ENCODE data around the gene STK32B.

STK32B gene

GRCh38 chr4:5256421-5256820 is 205.1 kb downstream of the STK32B start:
- no peak for DNase-seq (ENCODE audit: extremely low spot score)
- ChIA-PET CTCF (interaction anchor here (1.0 kb wide), 1 partner anchor 9 kb away, joined by 3 read pairs; no protein-coding TSS in a partner anchor), POLR2A (no interaction called here)
- TF ChIP-seq, protein P1, sequence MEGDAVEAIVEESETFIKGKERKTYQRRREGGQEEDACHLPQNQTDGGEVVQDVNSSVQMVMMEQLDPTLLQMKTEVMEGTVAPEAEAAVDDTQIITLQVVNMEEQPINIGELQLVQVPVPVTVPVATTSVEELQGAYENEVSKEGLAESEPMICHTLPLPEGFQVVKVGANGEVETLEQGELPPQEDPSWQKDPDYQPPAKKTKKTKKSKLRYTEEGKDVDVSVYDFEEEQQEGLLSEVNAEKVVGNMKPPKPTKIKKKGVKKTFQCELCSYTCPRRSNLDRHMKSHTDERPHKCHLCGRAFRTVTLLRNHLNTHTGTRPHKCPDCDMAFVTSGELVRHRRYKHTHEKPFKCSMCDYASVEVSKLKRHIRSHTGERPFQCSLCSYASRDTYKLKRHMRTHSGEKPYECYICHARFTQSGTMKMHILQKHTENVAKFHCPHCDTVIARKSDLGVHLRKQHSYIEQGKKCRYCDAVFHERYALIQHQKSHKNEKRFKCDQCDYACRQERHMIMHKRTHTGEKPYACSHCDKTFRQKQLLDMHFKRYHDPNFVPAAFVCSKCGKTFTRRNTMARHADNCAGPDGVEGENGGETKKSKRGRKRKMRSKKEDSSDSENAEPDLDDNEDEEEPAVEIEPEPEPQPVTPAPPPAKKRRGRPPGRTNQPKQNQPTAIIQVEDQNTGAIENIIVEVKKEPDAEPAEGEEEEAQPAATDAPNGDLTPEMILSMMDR (IDR thresholded peaks at IDR 0.05; ENCODE audit: control extremely low read depth, extremely low read depth, low read depth, missing control alignments): no peak

GRCh38 chr4:5257086-5257485 is 205.8 kb downstream of the STK32B start:
- DNase-seq (ENCODE audit: extremely low spot score): no peak
- TF ChIP-seq, protein P1 (IDR thresholded peaks at IDR 0.05; ENCODE audit: control extremely low read depth, extremely low read depth, low read depth, missing control alignments): no peak
- ChIA-PET CTCF (no interaction called here), POLR2A (no interaction called here)

- DNase-seq (ENCODE audit: extremely low spot score): no peak
- POLR2A ChIA-PET: no interaction called here
- TF ChIP-seq, protein P1 (IDR thresholded peaks at IDR 0.05; ENCODE audit: control extremely low read depth, extremely low read depth, low read depth, missing control alignments): no peak
- CTCF ChIA-PET: no interaction called here
These were observed 208.2 kb downstream of the STK32B start for GRCh38 chr4:5259471-5259870.

- no peak for DNase-seq (ENCODE audit: extremely low spot score)
- TF ChIP-seq, protein P1 (IDR thresholded peaks at IDR 0.05; ENCODE audit: control extremely low read depth, extremely low read depth, low read depth, missing control alignments): no peak
- CTCF ChIA-PET: no interaction called here
- POLR2A ChIA-PET: no interaction called here
These were observed 208.8 kb downstream of the STK32B start for GRCh38 chr4:5260121-5260520.

DNA sequence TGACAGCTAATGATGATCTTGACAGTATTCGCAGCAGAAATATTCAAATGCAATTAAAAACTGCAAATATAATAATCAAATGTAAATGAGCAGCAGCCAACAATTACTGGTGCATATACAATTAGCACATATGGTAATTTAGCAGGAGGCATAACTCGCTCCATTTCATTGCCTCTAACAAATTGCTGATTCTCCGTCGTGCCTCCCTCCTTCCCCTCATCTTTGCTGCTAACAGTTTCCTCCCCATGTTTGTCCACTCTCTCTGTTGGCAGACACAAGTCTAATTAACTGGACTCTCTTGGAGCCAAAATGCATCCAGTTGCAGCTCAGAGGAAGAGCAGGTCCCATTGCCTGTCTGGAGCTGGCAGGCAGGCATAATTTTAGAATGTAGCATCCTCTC is 210.6 kb downstream of the STK32B start:
- TF ChIP-seq, protein P1 (IDR thresholded peaks at IDR 0.05; ENCODE audit: control extremely low read depth, extremely low read depth, low read depth, missing control alignments): no peak
- POLR2A ChIA-PET: no interaction called here

DNA sequence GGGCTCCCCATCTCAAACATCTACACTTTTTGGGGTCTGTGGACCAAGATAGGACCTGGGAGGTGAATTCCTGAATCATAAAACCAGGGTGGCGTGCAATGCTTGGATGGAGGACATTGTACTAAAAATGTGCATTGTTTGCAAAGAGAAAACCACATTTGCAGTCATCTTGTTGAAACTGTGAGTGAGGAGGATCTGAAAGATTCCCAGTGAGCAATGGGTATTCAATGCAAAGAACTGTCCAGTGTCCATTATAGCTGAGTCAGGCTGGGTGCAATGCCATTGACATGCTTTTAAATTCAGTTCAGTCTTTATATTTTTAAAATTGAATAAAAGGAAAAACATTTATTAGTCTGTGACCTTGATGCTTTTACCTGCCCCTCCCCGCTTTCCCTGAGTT is 215.7 kb downstream of the STK32B start:
- ChIA-PET POLR2A (no interaction called here), CTCF (no interaction called here)
- DNase-seq (ENCODE audit: extremely low spot score): no peak
- TF ChIP-seq, protein P1 (IDR thresholded peaks at IDR 0.05; ENCODE audit: control extremely low read depth, extremely low read depth, low read depth, missing control alignments): no peak

More for the DNA sequence above, 210.6 kb downstream of the STK32B start:
- DNase-seq (ENCODE audit: extremely low spot score): no peak
- CTCF ChIA-PET: no interaction called here

GRCh38 chr4:5267408-5267807 is 216.1 kb downstream of the STK32B start:
- POLR2A ChIA-PET: no interaction called here
- CTCF ChIA-PET: no interaction called here
- TF ChIP-seq, protein P1 (IDR thresholded peaks at IDR 0.05; ENCODE audit: control extremely low read depth, extremely low read depth, low read depth, missing control alignments): no peak
- DNase-seq (ENCODE audit: extremely low spot score): no peak

Measured in GM10248 (cell line).